GM19238 (cell line): ENCODE measurements around the gene SFTPA2.
"Not testable (repeated sequence)": the region's sequence is repeated elsewhere in the genome, so short reads cannot be mapped to it uniquely, and the experiment has no call there.

Experiments
- DNase-seq: peaks from one replicate; pipeline ENCODE4 v3.0.0; 2011; ENCODE audit warnings: low spot score; ENCODE audit not compliant: insufficient read length

Gene SFTPA2

DNA sequence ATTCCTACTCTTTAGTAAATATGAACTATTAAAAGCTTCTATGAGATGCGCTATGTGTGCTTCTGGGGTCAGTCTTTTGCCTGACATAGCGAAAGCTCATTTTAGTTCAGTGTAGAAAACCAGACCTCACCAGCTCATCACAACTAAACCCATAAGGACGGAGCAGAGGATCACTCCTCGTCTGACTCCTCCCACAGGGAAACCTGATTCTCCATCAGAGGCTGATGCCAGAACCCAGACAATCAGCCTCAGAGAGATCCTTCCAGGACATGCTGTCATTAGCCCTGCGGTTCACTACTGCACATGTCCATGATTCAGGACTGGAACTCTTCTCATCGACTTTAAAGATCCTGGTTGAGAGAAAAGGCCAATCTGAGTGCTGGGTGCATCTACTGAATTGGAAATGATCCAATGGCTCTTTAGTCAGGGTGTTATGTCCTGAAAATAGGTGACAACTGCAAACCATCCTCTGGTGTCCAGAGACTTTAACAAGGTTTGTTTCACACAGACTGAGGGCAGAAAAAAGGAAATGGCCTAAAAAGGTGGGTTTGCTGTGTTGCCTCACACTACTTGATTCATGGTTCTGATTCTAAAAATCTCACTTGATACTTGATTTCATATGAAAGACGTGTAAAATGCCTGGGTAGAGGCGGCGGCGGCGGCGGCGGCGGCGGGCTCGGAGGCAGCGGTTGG is 48.2 kb downstream of the SFTPA2 start, which contains the start of gene EIF5AL1:
EIF5AL1 (plus strand) TSS at position 643 of the 693 bp plus-strand sequence. CDS start 117 bp downstream, outside the sequence.
- DNase-seq, result not testable (repeated sequence)

DNA sequence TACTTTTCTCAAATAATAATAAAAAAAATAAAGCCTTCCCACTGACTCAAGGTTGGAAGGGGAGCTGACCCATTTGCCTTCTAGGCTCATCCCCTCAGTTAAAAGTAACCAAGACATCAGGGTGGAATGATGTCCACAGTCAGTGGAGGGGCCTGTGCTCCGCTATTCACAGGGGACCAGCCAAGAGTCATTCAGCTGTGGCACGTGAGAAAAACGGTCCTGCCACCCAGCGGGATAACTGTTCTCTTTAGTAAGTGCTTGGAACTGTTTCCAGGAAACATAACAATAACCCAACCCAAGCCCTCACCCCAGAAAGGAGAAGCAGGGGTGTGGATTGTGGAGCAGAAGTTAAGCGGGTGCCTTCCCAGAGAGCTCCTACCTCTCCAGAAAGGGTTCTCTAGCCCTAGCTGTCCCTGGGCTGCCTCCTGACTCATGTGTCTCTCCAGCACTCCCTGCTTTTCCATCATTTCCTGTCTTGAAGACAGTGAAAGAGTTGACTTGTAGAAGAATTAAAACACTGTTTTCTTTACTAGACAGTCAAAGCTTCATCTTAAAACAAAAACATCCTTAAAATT is 50.2 kb downstream of the SFTPA2 start:
- not testable (repeated sequence) for DNase-seq

DNA sequence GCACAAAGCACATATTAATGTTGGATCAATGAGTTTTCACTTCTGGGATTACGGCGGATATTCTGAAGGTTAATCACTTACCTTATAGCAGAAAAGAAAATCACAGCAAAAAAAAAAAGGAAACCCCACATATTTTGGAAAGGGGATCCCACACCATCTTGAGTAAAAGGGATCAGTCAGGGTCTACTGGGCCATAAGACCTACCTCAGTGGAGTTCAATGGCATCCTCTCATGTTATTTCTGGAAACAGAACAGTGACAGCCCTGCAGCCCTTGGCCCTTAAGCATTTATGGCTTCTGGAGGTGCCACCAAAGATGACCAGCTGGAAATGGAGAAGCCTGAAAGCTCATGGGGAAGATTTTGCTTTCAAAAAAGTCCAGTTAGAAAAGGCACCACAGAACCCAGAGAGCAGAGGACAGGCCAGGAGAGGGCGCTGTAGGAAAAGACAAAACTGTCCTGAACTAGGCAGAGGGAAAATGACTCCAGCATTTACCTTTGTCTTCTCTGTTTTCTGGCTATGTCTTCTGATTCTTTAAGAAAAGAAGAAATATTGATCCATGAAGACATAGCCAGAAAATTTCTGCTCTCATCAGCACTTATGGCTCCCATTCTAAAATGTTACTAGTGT is 50.8 kb downstream of the SFTPA2 start:
- DNase-seq, result not testable (repeated sequence)

DNA sequence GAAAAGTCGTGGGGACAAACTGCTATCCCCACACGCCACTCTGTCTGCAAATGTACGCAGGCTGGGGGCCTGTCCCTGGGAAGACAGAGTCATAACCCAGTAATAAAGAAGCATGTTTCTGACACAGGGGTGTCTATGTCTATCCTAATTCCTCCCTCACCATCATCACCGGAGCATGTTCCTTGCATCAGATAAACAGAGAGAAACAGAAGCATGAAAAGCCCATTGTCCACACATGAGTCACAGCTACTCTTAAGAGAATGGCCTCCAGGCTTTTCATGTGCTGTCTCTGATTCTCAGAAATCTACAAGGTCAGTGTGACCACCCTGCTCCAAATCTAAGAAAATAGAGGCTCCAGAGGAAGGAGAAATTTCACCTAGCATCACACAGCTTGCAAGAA is 52.0 kb downstream of the SFTPA2 start:
- DNase-seq, result not testable (repeated sequence)

DNA sequence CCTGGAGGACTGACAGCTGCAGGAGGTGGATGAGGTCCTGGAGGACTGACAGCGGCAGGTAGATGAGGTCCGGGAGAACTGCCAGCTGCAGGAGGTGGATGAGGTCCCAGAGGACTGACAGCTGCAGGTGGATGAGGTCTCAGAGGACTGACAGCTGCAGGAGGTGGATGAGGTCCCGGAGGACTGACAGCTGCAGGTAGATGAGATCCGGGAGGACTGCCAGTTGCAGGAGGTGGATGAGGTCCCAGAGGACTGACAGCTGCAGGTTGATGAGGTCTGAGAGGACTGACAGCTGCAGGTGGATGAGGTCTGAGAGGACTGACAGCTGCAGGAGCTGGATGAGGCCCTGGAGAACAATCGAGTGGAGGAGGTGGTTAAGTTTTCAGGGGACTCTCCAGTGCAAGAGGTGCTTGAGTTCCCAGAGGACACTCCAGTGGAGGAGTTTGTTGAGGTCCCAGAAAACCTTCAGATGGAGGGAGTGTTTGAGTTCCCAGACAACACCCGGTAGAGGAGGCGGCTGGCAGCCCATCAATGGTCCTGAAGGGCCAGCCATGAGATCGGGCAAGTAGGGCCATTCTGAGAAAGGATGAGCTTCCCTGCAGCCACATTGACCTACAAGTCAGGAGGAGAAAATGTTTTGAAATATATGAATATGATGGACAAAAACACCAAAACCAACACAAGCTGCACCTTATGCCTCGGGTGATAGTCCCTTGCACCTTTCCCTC is 52.6 kb downstream of the SFTPA2 start:
- DNase-seq, result no peak
